Keratinocyte (primary cell): ENCODE results near the gene TRMO. TPM values are rescaled to one million over a fixed set of nuclear protein-coding genes. Genes with fewer than 3 reads are reported as not detected.
A peak's percentile ranks its signal among the peaks of the same experiment; 100 is the strongest.

Experiments
- DNase-seq: peaks from one replicate; pipeline ENCODE4 v3.0.0-alpha.2; 2011; ENCODE audit warnings: low read depth, missing footprints, low spot score
- FAIRE-seq: peaks from 2 replicates; lab custom pipeline; 2011; peaks lifted over from hg19 to GRCh38; lab: Jason Lieb, UNC
- H2AFZ ChIP-seq: 2 replicates; pipeline ENCODE4 v1.6.0; 2012; ENCODE audit warnings: low read length, control low read depth, inconsistent platforms; ENCODE audit not compliant: control insufficient read depth
- H3K27ac ChIP-seq: 2 replicates; pipeline ENCODE4 v1.5.1; 2011; ENCODE audit warnings: low read length; ENCODE audit not compliant: control insufficient read depth, insufficient read depth
- H3K27me3 ChIP-seq: 3 replicates; pipeline ENCODE4 v1.6.0; 2011; ENCODE audit warnings: low read length; ENCODE audit not compliant: control insufficient read depth, insufficient read depth; ENCODE audit errors: extremely low read depth
- H3K36me3 ChIP-seq, 2 experiments: 2 replicates in 1 of 2; 3 replicates in 1 of 2; pipeline ENCODE4 v1.5.1; 2011; ENCODE audit warnings: low read length in 2 of 2, mild to moderate bottlenecking in 1 of 2; ENCODE audit not compliant: control insufficient read depth in 2 of 2, insufficient read depth in 2 of 2; ENCODE audit errors: extremely low read depth in 1 of 2
- H3K4me1 ChIP-seq: 3 replicates; pipeline ENCODE4 v1.5.1; 2011; ENCODE audit warnings: low read length; ENCODE audit not compliant: control insufficient read depth, insufficient read depth; ENCODE audit errors: extremely low read depth
- H3K4me2 ChIP-seq: 3 replicates; pipeline ENCODE4 v1.6.0; 2011; ENCODE audit warnings: low read depth, low read length; ENCODE audit not compliant: control insufficient read depth, insufficient read depth; ENCODE audit errors: extremely low read depth
- H3K4me3 ChIP-seq, 3 experiments: fragments of 200-600 bp in 1 of 3; sonication (generic) in 1 of 3; 2 replicates in 2 of 3; 3 replicates in 1 of 3; pipeline ENCODE4 v1.5.1; 2011 to 2016; ENCODE audit warnings: low read length in 3 of 3, mild to moderate bottlenecking in 3 of 3, control low read depth in 2 of 3, inconsistent platforms in 1 of 3, low read depth in 1 of 3, mixed read lengths in 1 of 3, mixed run types in 1 of 3, moderate library complexity in 1 of 3; ENCODE audit not compliant: control insufficient read depth in 2 of 3, insufficient read depth in 2 of 3; ENCODE audit errors: extremely low read depth in 1 of 3
- H3K79me2 ChIP-seq: 2 replicates; pipeline ENCODE4 v1.6.0; 2012; ENCODE audit warnings: low read length; ENCODE audit not compliant: control insufficient read depth, insufficient read depth
- H3K9ac ChIP-seq: 3 replicates; pipeline ENCODE4 v1.6.0; 2011; ENCODE audit warnings: low read length; ENCODE audit not compliant: control insufficient read depth, insufficient read depth; ENCODE audit errors: extremely low read depth
- H3K9me1 ChIP-seq: 3 replicates; pipeline ENCODE4 v1.6.0; 2011; ENCODE audit warnings: low read length; ENCODE audit not compliant: control insufficient read depth, insufficient read depth; ENCODE audit errors: extremely low read depth
- H3K9me3 ChIP-seq: 2 replicates; pipeline ENCODE4 v1.5.1; 2012; ENCODE audit warnings: low read depth, low read length; ENCODE audit not compliant: control insufficient read depth
- H4K20me1 ChIP-seq: 3 replicates; pipeline ENCODE4 v1.6.0; 2011; ENCODE audit warnings: low read length; ENCODE audit not compliant: control insufficient read depth, insufficient read depth; ENCODE audit errors: extremely low read depth
- EZH2 ChIP-seq: IDR thresholded peaks from one replicate; pipeline ENCODE4 v1.6.1; 2012; ENCODE audit warnings: inconsistent platforms, mild to moderate bottlenecking, low read length, moderate library complexity
- dilution Hi-C: fragments of 300-500 bp; cut with MboI; formaldehyde crosslinking; loops from one replicate; pipeline ENCODE4 v1.7.0; 2020; ENCODE audit warnings: low sequenced_read_pairs; ENCODE audit not compliant: extremely low pct_ligation_motif_present
- polyA plus RNA-seq, 5 experiments: library from polyadenylated mRNA; depleted of rRNA in 3 of 5; stranded (reverse) in 3 of 5; stranded (forward) in 1 of 5; unstranded in 1 of 5; fragments of >200 nt; gene quantifications; 1 replicate in 1 of 5; 2 replicates in 3 of 5; 3 replicates in 1 of 5; pipeline versions ENCODE4 v1.2.1 to v1.2.3, GENCODE V29; 2011 to 2012; ENCODE audit warnings: missing spikeins in 2 of 5, low read depth in 1 of 5, low replicate concordance in 1 of 5
- TF ChIP-seq, protein P1 (sequence below), 3 experiments: IDR thresholded peaks in 1 of 3; conservative IDR thresholded peaks in 1 of 3; optimal IDR thresholded peaks in 1 of 3; 2 replicates in 2 of 3; 3 replicates in 1 of 3; pipeline versions ENCODE3 to v1.5.1; 2011; ENCODE audit warnings: low read length in 3 of 3, mild to moderate bottlenecking in 3 of 3, moderate library complexity in 2 of 3, control low read depth in 1 of 3, inconsistent platforms in 1 of 3; ENCODE audit not compliant: insufficient read depth in 2 of 3; ENCODE audit errors: extremely low read depth in 1 of 3

Gene TRMO
- polyA plus RNA-seq, 1 donor (not counting 4 experiments of a cell fraction or from before 2014, with no cell fraction given): 19.4 TPM

DNA sequence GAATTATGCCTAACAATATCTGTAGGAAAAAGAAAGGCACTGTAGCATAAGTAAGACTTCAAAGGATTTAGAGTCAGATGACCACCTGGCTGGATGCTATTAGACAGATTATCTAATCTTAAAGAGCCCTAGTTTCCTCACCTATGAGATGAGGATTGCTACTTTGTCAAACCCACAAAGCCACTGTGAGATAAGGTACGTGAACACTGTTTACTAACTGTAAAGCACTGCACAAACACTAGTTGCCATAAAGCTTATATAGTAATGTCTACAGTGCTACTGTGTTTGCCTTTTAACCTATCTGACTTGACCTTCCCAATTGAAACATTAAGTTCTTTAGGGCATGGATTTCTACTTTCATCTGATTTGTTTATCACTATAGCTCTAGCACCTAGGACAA, 10.3 kb downstream of the TRMO start:
- peak; percentile 46 for FAIRE-seq
- no peaks in the 10 kb centered on the region for H3K9me3 ChIP-seq
- H3K9me1 ChIP-seq: no peaks in the 10 kb centered on the region
- no peak overlapping the region for H3K4me2 ChIP-seq
- H3K27ac ChIP-seq: no peak overlapping the region
- no peak for DNase-seq
- TF ChIP-seq EZH2: no peak
- TF ChIP-seq, protein P1, sequence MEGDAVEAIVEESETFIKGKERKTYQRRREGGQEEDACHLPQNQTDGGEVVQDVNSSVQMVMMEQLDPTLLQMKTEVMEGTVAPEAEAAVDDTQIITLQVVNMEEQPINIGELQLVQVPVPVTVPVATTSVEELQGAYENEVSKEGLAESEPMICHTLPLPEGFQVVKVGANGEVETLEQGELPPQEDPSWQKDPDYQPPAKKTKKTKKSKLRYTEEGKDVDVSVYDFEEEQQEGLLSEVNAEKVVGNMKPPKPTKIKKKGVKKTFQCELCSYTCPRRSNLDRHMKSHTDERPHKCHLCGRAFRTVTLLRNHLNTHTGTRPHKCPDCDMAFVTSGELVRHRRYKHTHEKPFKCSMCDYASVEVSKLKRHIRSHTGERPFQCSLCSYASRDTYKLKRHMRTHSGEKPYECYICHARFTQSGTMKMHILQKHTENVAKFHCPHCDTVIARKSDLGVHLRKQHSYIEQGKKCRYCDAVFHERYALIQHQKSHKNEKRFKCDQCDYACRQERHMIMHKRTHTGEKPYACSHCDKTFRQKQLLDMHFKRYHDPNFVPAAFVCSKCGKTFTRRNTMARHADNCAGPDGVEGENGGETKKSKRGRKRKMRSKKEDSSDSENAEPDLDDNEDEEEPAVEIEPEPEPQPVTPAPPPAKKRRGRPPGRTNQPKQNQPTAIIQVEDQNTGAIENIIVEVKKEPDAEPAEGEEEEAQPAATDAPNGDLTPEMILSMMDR (optimal IDR thresholded peaks at IDR 0.05 in 1 of 3, IDR thresholded peaks at IDR 0.05 in 1 of 3, conservative IDR thresholded peaks at IDR 0.05 in 1 of 3; ENCODE audit: extremely low read depth in 1 of 3, insufficient read depth in 2 of 3, low read length in 3 of 3): no peak
- peaks cover 0 to 5% of the 10 kb centered on the region in 2 experiments for H3K36me3 ChIP-seq
- H3K79me2 ChIP-seq: no peaks in the 10 kb centered on the region
- no peak overlapping the region for H2AFZ ChIP-seq
- H4K20me1 ChIP-seq: no peaks in the 10 kb centered on the region
- H3K9ac ChIP-seq: no peak overlapping the region
- dilution Hi-C loops: no loop called here
- no peak overlapping the region for H3K4me3 ChIP-seq
- peaks cover 25% of the 10 kb centered on the region for H3K4me1 ChIP-seq
- no peaks in the 10 kb centered on the region for H3K27me3 ChIP-seq

DNA sequence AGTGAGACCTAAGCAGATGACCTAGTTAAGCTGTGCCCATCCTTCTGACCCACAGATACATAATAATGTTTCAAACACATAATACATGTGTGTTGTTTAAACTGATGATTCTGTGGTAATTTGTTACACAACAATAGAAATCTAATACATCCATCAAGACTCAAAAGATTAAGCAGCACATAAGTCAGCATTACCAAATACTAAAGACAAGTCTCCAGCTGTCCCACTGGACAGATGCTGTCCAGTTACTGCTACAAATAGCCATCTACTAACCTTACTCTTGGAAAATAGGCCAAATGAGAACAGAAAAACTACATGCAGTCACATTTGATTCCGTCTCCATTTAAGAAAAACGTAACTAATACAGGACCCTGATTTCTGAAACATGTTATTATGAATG, 10.8 kb downstream of the TRMO start:
- H3K4me1 ChIP-seq: peaks cover 25% of the 10 kb centered on the region
- dilution Hi-C loops: no loop called here
- H3K36me3 ChIP-seq: peaks cover 0 to 5% of the 10 kb centered on the region in 2 experiments
- H3K4me3 ChIP-seq: no peak overlapping the region
- H3K79me2 ChIP-seq: no peaks in the 10 kb centered on the region
- H4K20me1 ChIP-seq: no peaks in the 10 kb centered on the region
- no peak for FAIRE-seq
- H3K4me2 ChIP-seq: no peak overlapping the region
- no peaks in the 10 kb centered on the region for H3K9me3 ChIP-seq
- no peak overlapping the region for H3K9ac ChIP-seq
- H3K27ac ChIP-seq: no peak overlapping the region
- TF ChIP-seq, protein P1 (optimal IDR thresholded peaks at IDR 0.05 in 1 of 3, IDR thresholded peaks at IDR 0.05 in 1 of 3, conservative IDR thresholded peaks at IDR 0.05 in 1 of 3; ENCODE audit: extremely low read depth in 1 of 3, insufficient read depth in 2 of 3, low read length in 3 of 3): no peak
- H3K9me1 ChIP-seq: no peaks in the 10 kb centered on the region
- no peak for DNase-seq
- no peak overlapping the region for H2AFZ ChIP-seq
- no peaks in the 10 kb centered on the region for H3K27me3 ChIP-seq
